CD4-positive, alpha-beta T cell treated with Interleukin-1 beta for 1 hour (primary cell): Measurements from ENCODE around the gene SCN3A.

ENCODE experiments used
- DNase-seq, 2 donors: peaks; one replicate each; pipeline ENCODE4 v3.0.0-alpha.2; 2020 to 2022

Gene SCN3A

DNA sequence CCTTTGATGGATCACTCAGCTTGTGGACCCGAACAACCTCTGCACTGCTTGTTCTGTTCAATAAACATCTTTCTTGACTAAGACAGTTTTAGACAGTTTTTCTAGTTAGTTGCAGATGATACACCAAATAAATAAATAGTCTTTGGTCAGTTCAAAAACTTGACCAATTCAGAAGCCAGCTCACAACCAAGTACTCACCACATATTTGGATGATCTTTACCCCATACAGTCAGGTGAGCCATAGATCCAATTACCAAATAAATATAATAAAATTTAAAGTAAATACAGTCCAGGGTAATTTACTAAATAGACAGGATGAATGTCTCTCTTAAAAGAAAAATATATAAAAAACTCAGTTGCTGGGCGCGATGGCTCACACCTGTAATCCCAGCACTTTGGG lies 18.2 kb downstream of the SCN3A start:
- DNase-seq: no peak

DNA sequence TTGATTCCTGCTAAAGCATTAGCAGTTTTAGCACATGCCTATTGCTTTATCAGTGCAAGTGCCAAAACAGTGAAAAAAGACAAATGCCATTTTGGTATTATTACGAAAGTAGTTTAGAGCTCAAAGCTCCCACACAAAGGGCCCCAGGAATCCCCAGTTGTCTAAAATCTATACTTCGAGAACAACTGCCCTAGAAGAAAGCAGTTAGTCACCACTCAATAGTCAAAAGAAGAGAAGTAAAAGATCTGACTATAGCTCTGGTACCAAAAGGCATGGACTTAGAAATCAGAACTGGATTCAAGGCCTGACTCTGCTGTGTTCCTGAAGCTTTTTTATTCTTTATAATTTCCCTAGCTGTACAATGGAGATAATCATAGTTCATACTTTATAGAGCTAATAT lies 21.8 kb downstream of the SCN3A start:
- DNase-seq: no peak

DNA sequence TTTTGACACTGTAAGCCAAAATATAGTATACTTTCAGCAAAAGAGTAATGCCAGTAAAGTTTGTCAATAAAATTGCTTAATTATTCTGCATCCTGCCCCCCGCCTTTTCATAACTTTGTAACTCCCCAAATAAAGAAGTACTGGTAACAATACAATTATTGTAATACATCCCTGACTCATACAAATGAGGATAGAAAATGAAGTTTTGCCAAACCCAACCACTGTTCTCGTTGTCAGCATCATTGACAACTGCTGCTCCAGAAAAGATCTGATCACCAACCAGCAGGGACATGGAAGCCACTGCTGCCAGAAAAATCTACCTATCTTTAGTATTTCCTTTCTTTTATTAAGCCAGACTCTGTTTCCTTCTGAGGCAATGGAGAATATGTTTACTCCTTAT lies 27.1 kb downstream of the SCN3A start:
- DNase-seq: no peak

DNA sequence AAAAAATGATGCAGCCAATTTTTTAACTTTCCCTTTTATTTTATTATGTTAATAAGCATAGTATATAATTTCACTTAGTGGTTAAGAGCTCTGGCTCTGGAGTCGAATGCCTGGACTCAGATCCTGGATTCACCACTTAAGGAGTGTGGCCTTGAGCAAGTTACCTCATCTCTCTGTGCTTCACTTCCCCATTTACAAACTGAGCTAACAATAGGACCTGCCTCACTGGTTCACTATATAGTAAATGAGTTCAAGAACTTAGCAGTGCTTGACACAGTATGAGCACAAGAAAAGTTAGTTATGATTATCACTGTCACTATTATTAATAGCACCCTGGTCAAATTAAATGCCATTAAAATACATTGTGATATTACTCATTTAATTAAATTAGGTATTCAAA lies 30.6 kb downstream of the SCN3A start:
- DNase-seq: no peak

DNA sequence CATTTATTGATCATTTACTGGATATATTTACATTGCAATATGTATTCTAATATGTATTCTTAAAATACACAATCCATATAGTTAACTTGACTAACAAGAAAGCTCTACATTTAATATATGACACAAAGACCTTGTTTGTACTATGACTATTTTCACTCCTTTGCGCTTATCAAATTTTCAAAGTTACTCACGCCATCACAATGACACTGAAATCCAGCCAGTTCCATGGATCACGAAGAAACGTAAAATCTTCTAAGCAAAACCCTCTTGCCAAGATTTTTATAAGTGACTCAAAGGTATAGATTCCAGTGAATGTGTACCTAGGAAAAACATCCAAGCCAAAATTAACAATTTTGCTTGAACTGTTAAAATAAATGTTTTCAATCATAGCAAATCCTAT lies 39.6 kb downstream of the SCN3A start:
- no peak for DNase-seq

DNA sequence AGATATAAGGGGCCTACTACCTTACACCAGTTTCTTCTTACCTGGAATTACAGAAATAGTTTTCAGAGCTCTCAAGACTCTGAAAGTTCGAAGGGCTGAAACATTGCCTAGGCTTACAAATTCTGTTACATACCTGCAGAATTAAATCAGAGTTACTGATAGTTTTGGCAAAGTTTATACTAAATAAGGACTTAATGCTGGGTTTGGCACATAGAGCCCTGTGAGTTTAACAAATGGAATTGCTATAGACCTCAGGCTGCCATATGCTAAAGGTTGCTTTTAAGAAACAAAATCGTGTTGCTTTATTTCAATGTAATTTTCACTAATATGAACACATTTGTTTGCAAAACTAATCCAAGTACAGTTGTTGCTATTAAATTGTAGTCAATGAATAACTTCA lies 40.1 kb downstream of the SCN3A start:
- no peak for DNase-seq

DNA sequence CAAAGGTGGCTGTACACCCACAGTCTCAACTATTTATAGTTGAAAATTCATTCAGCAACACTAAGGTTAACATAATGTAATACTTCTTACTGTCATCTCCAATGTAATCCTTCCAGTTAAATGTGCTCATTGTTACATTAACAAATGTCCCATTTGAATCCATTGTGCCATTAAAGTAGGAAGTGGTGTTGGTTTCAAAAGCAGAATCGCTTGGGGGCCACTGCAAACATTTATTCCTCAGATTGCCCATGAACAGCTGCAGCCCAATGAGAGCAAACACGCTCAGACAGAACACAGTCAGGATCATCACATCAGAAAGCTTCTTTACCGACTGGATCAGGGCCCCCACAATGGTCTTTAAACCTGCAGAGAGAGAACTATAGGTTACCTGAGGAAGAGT lies 41.4 kb downstream of the SCN3A start:
- no peak for DNase-seq

DNA sequence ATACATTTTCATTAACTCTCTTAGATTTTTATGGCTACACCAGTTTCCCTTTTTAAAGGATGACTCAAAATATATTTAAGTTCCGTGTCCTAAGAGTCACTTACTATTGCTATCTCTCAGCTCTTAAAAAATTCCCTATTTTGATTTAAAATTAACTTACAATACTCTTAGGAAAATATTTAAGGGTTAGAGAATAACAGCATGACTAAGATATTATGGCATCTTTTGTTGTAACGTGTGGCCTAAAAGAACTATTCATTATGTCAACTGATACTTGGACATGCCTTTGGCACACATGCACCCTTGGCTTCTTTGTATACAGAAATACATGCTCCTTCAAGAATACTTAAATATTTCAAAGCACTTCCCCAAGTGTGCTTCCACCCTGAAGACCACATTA lies 42.3 kb downstream of the SCN3A start:
- DNase-seq: no peak

DNA sequence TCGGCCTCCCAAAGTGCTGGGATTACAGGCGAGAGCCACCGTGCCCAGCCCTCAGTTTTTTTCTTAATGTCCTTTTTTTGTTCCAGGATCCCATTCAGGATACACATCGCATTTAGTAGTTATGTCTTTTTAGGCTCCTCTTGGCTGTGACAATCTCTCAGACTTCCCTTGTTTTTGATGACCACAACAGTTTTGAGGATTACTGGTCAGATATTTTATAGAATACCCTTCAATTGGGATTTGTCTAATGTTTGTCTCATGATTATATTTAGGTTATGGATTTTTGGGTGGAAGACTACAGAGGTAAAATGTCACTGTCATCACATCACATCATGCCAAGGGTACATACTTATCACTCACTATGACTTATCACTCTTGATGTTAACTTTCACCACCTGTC lies 46.7 kb downstream of the SCN3A start:
- DNase-seq: no peak

DNA sequence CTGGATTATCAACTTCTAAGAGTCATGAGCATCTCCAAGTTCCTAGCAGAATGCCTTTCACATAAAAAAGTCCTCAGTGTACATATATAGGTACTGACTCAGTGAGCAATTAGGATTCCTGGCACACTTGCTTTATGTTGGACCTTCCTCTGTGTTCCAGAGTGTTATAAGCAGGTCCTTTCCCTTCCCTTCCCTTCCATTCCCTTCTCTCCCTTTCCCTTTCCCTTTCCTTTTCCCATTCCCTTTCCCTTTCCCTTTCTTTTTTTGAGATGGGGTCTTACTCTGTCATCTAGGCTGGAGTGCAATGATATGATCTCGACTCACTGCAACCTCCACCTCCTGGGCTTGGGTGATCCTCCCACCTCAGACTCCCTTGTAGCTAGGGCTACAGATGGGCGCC lies 48.7 kb downstream of the SCN3A start:
- no peak for DNase-seq

DNA sequence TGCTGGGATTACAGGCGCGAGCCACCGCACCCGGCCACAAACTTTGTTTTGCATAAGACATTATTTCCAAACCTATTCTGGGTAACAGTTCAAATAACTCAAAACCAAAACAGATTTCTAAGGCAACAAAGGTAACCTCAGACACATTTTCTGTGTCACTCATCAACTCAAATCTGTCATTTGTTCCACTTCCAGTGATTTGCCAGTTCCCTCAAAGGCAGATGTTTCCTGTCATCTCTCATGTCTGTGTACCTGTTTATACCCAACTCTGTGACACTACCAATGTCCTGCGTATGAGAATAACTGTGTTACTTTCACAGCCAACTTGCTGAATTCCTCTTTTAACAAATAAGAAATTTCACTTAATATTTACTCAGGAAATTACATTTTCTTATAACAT lies 54.4 kb downstream of the SCN3A start:
- DNase-seq: no peak

DNA sequence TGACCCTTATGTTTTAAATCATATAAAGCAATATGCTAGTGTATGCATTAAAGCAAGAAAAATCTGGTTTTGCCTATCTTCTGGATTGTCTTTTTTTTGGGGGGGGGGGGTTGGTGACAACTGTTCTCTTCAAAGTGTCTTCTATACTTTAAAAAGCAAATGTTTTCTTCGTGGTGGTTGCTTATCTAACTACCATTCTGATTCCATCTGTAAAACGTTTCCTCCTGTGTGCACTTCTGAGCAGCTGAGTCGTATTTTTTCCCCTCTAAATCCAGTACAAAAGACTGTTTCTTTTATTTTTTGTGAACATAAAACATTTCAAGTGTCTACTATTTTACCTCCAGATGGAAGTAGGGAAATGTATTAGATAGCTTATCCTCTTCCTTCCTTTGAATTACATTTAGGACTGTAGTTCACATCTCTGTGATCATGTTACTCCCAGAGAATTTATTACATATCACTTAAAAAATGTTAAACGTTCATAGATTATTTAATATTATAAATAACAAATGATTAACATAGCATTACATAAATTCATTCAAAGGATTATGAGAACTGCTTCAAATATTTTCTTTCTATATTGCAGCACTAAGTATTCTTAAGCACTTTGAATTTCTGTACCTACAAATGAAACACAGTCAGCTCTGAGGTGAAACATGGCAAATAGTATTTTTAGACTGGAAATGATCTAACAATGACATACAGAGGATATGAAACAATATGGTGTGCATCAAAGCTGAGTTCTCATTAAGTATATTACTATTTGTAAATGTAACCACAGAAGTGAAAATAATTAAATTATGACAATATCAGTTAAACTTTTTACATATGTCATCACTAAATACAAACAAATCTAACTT lies 56.4 kb downstream of the SCN3A start:
- no peak for DNase-seq

DNA sequence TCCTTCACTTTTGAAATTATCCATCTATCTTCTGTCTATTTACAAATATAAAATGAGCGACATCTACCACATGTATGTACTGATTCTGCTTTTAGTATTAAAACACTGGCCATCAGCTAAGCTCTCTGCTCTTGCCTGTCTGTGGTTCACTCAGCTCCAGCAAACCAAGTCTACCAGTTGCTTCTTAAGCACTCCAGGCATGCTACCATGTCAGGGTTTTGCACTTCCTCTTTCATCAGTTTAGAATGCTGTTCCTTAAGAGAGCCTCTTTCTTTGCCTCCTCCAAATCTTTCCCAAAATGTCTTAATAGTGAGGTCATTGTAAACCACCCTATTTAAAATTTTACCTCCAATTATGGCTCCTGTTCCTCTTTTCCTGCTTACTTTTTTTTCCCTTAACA lies 59.5 kb downstream of the SCN3A start:
- no peak for DNase-seq

DNA sequence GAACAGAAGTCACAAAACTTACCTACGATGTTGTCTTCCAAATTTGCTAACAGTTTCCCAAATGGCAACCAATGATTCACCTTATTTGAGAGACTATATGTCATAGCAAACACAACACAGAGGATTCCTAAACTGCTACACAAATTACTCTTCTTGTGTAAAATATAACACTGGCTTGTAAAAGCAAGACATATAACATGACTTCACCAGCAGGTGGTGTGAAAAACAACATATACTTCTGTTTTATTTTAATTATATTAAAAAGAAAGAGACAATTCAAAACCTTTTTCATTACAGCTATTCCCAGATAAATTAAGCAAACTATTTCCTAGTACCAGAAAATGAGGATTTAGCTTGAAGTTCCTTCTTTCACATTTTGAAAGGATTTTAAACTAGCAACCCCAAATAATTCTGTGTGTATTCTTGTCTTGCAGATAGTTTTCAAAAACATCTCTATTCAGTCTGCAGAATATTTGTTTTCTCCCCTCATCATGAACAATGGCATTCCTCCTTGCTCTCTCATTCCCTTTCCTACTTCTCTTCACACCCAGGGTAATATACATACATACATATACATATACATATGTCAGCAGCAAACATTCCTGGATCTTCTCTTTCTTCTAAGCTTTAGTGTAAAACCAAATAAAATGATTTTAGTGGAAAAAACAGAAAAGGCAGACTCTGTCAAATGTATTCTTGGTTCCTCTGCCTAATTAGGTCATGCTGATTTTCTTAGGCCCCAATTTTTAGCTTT lies 62.1 kb downstream of the SCN3A start:
- no peak for DNase-seq

DNA sequence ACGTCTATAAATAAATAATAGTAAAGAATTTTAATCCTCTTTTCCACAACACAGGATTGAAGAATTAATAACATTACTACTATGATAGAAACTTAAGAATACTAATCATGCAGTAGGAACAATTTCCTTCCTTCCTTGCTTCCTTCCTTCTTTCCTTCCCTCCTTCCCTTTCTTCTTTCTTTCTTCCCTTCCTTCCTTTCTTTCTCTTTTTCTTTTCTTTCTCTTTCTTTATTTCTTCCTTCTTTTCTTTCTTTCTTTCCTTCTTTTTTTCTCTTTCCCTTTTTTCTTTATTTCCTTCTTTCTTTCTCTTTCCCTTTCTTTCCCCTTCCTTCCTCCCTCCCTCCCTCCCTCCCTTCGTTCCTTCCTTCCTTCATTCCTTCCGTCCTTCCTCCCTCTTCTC lies 77.6 kb downstream of the SCN3A start:
- DNase-seq: no peak

DNA sequence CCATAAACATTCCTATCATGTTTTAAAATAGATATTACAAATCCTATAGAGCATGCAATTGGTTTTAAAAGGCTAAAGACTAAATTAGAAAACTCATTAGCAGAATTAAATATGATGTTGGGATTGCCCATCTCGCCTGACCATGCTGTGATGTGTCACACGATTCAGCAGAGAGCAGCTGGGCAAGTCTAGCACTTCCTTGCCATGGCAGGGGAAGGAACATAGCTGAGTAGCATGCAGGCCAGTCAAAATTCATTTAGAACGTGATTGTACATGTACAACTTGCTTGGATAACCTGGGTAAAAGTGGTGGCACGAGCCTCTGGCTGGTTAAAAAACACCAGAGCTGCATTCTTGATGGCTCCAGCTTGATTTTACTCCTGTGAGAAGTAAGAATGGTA lies 81.3 kb downstream of the SCN3A start:
- DNase-seq: no peak

DNA sequence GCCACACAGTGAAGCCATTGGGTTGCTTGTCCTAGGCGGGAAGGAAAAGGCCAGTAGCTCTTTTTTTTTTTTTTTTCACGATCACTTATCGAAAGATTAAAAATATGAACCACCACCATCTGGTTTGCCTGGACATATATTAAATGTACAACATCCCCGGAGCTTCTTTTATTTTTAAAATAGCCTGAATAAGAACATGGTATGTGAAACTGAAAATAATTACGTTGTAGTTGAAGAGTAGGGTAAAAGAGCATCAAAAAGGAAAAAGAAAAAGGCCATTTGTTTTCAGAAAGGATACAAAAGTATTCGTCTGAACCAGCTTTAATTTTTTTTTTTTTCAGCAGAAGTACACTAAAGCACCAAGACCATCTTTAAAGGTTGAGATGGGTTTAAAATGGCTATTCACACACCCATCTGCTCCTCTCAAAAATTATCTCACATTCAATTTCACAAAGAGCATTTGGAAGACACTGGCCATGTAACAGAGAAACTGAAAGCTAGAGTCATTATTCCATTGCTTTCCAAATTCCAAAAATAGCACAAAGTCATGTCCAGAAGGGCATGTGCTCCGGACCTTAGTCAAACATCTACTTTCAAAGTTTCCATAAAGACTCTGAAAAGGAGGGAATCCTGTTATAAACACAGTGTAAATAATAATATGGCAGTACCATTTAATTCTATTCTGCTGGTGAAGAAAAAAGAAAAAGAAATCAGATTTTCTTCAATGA lies 82.9 kb downstream of the SCN3A start:
- no peak for DNase-seq

DNA sequence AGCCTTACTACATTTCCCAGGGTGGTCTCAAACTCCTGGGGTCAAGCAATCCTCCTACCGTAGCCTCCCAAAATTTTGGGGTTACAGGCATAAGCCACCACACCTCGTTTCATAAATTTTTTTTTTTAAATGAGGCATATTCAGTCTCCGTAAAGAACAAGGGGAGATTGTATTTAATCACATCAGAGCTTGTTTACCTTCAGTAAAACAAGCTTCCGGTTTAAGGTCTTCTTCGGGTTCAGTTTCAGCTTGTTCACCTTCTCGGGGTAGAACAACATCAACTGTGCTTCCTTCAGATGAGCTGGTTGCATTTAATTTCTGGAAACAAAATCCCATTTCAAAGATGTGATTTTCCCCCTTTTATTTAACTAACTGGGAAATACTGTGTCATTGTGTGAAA lies 88.6 kb downstream of the SCN3A start:
- no peak for DNase-seq

DNA sequence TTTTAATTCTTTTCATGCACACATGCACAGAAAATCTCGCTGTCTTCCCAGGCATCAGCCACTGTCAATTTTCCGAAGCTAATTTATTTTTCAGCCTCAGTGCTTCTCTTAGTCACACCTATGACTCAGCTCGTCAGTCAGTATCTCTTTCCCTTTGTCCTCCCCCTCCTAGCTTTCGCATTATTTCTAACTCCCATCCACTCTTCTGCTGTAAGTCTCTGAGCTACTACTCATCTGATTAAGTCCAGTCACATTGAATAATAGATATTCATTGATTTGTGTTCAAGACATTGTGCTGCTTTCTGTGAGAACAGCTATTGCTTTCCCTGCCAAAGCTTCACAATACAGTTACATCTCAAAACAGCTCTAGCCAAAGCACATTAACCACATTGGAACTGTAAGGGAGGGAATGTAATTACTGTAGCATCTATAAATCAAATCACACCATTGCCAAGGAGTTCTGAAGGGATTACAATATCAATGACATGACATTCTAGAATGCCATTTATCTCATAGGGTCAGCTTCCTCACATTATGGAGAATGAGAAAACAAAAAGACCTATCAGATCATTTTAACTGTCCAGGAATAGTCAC lies 89.4 kb downstream of the SCN3A start:
- no peak for DNase-seq

DNA sequence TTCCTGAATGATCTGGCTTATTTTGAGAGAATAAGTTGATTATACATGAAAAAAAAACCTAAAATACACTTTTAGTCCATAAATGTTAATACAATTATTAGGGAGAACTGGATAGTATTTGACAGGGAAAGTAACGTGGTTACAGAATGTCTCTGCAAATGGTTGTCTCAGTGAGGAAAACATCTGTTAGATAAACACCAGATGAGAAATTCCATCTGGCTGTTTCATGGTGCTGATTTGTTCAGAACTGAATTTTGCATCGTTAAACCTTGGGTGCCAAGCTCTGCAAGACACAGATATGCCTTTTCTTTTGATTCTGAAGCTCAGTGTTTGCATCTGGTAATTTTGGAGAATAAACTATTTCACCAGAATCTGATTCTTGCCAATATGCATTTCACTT lies 90.4 kb downstream of the SCN3A start:
- DNase-seq: no peak

DNA sequence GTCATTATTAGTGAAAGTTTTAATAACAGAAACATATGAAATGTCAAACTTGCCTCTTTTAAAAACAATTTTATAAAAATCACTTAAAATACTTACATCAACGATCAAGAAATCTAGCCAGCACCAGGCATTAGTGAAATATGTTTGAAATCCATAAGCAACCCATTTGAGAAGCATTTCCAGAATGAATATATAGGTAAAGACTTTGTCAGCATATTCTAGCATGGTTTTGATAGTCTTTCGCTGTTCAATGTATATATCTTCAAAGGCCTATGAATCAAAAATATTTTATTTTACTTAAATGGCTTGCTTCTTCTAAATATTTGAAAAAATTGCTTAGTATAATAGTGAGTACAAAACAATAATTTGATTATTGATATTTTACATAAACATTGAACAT lies 91.1 kb downstream of the SCN3A start:
- DNase-seq: no peak

DNA sequence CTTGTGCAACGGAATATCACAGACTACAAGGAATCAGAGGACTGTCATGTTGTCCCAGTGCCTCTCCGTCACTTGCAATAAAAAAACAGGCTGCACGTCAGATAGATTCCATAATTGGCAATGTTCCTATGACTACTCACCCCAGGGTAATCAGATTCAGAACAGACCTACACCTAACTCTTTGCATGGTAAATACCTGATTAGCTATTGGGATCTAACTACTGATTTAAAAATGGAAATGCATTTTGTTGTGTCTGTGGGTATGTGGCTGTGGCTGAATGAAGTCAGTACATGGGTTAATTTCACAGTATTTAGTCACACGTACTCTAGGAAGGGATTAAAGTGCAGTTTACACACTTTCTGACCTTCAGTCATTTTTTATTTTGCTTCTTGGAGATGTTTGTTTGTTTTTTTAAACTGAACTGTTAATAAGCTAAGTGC lies 91.7 kb downstream of the SCN3A start:
- DNase-seq: no peak

DNA sequence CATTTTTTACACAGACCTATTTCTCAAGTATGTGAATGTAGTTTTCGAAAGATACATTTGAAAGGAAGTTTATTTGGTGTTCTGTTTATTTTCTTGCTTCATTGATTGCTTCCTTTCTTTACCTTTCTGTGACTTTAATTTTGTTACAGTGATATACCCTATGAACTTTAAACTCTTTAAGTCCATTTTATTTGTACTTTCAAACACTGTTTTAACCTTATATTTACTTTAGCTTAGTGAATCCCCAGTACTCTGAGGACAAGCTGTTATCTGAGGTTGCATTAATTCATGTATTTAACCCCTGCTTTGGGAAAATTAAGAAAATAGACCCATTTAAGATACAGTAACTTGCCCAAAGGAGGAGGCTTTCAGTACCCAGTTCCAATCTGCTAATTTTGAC lies 93.5 kb downstream of the SCN3A start:
- DNase-seq: no peak
